ENCODE measurements around the gene ISOC2. TPM values are rescaled to one million over a fixed set of nuclear protein-coding genes. Genes with fewer than 3 reads are reported as not detected.
"Not testable (repeated sequence)": the region's sequence is repeated elsewhere in the genome, so short reads cannot be mapped to it uniquely, and the experiment has no call there.

The ISOC2 gene
- polyA plus RNA-seq, 3 donors, result 14.8 to 20.2 (median 14.9) TPM

DNA sequence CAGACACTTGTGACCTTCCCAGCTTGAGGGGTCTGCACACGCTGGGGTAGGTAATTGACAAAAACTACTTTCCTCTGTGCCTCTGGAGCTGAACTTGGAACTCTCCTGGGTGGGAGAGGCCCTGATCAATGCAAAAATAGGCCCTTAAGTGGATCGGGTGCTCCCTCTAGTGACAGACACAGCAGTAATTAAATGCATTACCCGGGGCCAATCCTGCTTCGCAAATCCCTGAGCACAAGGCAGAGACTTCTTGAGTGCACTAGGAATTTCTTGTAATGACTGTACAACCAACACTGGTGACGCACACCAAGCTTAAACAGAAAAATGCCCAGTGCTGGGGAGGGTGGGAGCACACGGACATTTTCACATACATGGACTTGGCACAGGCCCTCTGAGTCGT is 43.3 kb downstream of the ISOC2 start:
- no peak overlapping the region for H2AFZ ChIP-seq (ENCODE audit: insufficient read depth, low read depth, low read length, poor library complexity, severe bottlenecking)
- intact Hi-C loops (cut with micrococcal nuclease), result loop anchor here in 1 of 2 donors (5.0 to 10.0 kb wide), 2 partner anchors 123 to 276 kb away; no protein-coding TSS in a partner anchor
- no peaks in the 10 kb centered on the region for H3K36me3 ChIP-seq (replicated peaks in 1 of 2; ENCODE audit: control insufficient read depth in 1 of 2, insufficient read depth in 2 of 2, low read length in 2 of 2)
- H3K9me3 ChIP-seq (replicated peaks in 1 of 2; ENCODE audit: control insufficient read depth in 1 of 2, insufficient read depth in 1 of 2, low read length in 2 of 2), result no peaks in the 10 kb centered on the region
- Mint-ChIP-seq H3K27ac (peak overlapping the region in 3 of 7 donors; percentile 11 to 68 (median 54)), H3K4me3 (no peak overlapping the region), H3K36me3 (no peaks in the 10 kb centered on the region), H3K9me3 (peaks cover 0 to 2% (median 0%) of the 10 kb centered on the region in 7 donors), H3K4me1 (peaks cover 11% of the 10 kb centered on the region), H3K27me3 (ENCODE audit: low read depth in 3 of 3) (peaks cover 2 to 15% (median 6%) of the 10 kb centered on the region in 3 donors)
- no peak overlapping the region for H3K27ac ChIP-seq (ENCODE audit: low read depth in 1 of 2, low read length in 2 of 2)
- H3K9ac ChIP-seq (ENCODE audit: insufficient read depth, low read length, poor library complexity, severe bottlenecking), result no peak overlapping the region
- peak in 2 of 3 donors; percentile 43 to 60 for DNase-seq
- no peak overlapping the region for H3K4me3 ChIP-seq (replicated peaks in 1 of 3; ENCODE audit: low read depth in 2 of 3, low read length in 3 of 3)
- TF ChIP-seq, protein P1, sequence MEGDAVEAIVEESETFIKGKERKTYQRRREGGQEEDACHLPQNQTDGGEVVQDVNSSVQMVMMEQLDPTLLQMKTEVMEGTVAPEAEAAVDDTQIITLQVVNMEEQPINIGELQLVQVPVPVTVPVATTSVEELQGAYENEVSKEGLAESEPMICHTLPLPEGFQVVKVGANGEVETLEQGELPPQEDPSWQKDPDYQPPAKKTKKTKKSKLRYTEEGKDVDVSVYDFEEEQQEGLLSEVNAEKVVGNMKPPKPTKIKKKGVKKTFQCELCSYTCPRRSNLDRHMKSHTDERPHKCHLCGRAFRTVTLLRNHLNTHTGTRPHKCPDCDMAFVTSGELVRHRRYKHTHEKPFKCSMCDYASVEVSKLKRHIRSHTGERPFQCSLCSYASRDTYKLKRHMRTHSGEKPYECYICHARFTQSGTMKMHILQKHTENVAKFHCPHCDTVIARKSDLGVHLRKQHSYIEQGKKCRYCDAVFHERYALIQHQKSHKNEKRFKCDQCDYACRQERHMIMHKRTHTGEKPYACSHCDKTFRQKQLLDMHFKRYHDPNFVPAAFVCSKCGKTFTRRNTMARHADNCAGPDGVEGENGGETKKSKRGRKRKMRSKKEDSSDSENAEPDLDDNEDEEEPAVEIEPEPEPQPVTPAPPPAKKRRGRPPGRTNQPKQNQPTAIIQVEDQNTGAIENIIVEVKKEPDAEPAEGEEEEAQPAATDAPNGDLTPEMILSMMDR (IDR thresholded peaks at IDR 0.05), result peak; percentile 72
- H4K20me1 ChIP-seq (ENCODE audit: insufficient read depth, low read length), result no peaks in the 10 kb centered on the region
- no peak overlapping the region for H3K4me2 ChIP-seq (replicated peaks; ENCODE audit: extremely low read depth, low read length, poor library complexity, severe bottlenecking)
- peaks cover 8 to 11% of the 10 kb centered on the region in 2 donors for H3K4me1 ChIP-seq (ENCODE audit: control insufficient read depth in 1 of 2, insufficient read depth in 2 of 2, low read length in 2 of 2)
- no peaks in the 10 kb centered on the region for H3K27me3 ChIP-seq (ENCODE audit: control insufficient read depth in 2 of 2, insufficient read depth in 2 of 2, low read length in 2 of 2)
- WGBS (ENCODE audit: insufficient coverage), result 26% methylated on average over 3 of the region's 7 CpGs
- no peaks in the 10 kb centered on the region for H3K79me2 ChIP-seq (ENCODE audit: insufficient read depth, low read length)

DNA sequence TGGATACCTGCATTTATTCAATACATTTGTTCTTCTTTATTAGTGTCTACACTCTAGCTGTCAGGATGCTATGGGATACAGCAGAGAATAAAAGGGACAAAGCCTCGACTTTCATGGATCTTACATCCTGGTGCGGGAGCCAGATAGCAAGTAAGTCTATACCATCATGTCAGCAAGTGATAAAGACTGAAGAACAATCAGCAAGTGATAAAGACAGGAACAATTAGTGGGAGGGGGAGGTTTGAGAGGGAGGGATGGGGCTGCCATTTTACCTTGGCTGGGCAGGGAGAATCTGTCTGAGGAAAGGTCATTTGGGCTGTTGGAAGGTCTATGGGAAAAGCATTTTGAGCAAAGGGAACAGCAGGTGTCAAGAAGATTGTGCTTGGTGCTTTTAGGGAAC is 51.3 kb downstream of the ISOC2 start:
- Mint-ChIP-seq H3K9me3 (peaks cover 0 to 12% (median 2%) of the 10 kb centered on the region in 7 donors), H3K27me3 (ENCODE audit: low read depth in 3 of 3) (peaks cover 4 to 12% (median 8%) of the 10 kb centered on the region in 3 donors), H3K4me3 (no peak overlapping the region), H3K4me1 (peaks cover 22% of the 10 kb centered on the region), H3K36me3 (peaks cover 13 to 16% of the 10 kb centered on the region in 2 donors), H3K27ac (no peak overlapping the region)
- Histone ChIP-seq H3K27ac (ENCODE audit: low read depth in 1 of 2, low read length in 2 of 2) (no peak overlapping the region), H3K4me2 (replicated peaks; ENCODE audit: extremely low read depth, low read length, poor library complexity, severe bottlenecking) (no peak overlapping the region), H3K36me3 (replicated peaks in 1 of 2; ENCODE audit: control insufficient read depth in 1 of 2, insufficient read depth in 2 of 2, low read length in 2 of 2) (no peaks in the 10 kb centered on the region), H4K20me1 (ENCODE audit: insufficient read depth, low read length) (peaks cover 9% of the 10 kb centered on the region), H3K27me3 (ENCODE audit: control insufficient read depth in 2 of 2, insufficient read depth in 2 of 2, low read length in 2 of 2) (no peaks in the 10 kb centered on the region), H3K4me3 (replicated peaks in 1 of 3; ENCODE audit: low read depth in 2 of 3, low read length in 3 of 3) (no peak overlapping the region), H3K9ac (ENCODE audit: insufficient read depth, low read length, poor library complexity, severe bottlenecking) (no peak overlapping the region), H3K79me2 (ENCODE audit: insufficient read depth, low read length) (peaks cover 24% of the 10 kb centered on the region), H3K4me1 (ENCODE audit: control insufficient read depth in 1 of 2, insufficient read depth in 2 of 2, low read length in 2 of 2) (peaks cover 22 to 30% of the 10 kb centered on the region in 2 donors), H2AFZ (ENCODE audit: insufficient read depth, low read depth, low read length, poor library complexity, severe bottlenecking) (peak overlapping the region; percentile 3), H3K9me3 (replicated peaks in 1 of 2; ENCODE audit: control insufficient read depth in 1 of 2, insufficient read depth in 1 of 2, low read length in 2 of 2) (no peaks in the 10 kb centered on the region)
- intact Hi-C loops (cut with micrococcal nuclease), result loop anchor here in 1 of 2 donors (10.0 kb wide), 1 partner anchor 115 kb away; no protein-coding TSS in a partner anchor
- WGBS (ENCODE audit: insufficient coverage), result 100% methylated on average over 2 of the region's 2 CpGs
- no peak for DNase-seq
- TF ChIP-seq, protein P1 (IDR thresholded peaks at IDR 0.05), result no peak

DNA sequence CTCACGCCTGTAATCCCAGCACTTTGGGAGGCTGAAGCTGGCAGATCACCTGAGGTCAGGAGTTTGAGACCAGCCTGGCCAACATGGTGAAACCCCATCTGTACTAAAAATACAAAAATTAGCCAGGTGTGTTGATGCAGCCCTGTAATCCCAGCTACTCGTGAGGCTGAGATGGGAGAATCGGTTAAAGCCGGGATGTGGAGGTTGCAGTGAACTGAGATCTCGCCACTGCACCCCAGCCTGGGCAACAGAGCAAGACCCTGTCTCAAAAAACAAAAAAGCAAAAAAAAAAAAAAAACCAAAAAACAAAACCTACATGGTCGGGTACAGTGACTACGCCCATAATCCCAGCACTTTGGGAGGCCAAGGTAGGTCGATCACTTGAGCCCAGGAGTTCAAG is 52.3 kb downstream of the ISOC2 start:
- peak overlapping the region in 5 of 7 donors; percentile 10 to 98 (median 96) for H3K27ac Mint-ChIP-seq
- H2AFZ ChIP-seq (ENCODE audit: insufficient read depth, low read depth, low read length, poor library complexity, severe bottlenecking); H3K9ac ChIP-seq (ENCODE audit: insufficient read depth, low read length, poor library complexity, severe bottlenecking); DNase-seq; H3K36me3 ChIP-seq (replicated peaks in 1 of 2; ENCODE audit: control insufficient read depth in 1 of 2, insufficient read depth in 2 of 2, low read length in 2 of 2); H3K4me3 ChIP-seq (replicated peaks in 1 of 3; ENCODE audit: low read depth in 2 of 3, low read length in 3 of 3); H3K27me3 Mint-ChIP-seq (ENCODE audit: low read depth in 3 of 3); H3K9me3 ChIP-seq (replicated peaks in 1 of 2; ENCODE audit: control insufficient read depth in 1 of 2, insufficient read depth in 1 of 2, low read length in 2 of 2); H3K27me3 ChIP-seq (ENCODE audit: control insufficient read depth in 2 of 2, insufficient read depth in 2 of 2, low read length in 2 of 2); H3K27ac ChIP-seq (ENCODE audit: low read depth in 1 of 2, low read length in 2 of 2); H3K4me2 ChIP-seq (replicated peaks; ENCODE audit: extremely low read depth, low read length, poor library complexity, severe bottlenecking): not testable (repeated sequence)
- peak overlapping the region in 1 of 2 donors; percentile 84 for H3K4me3 Mint-ChIP-seq
- H4K20me1 ChIP-seq (ENCODE audit: insufficient read depth, low read length), result peaks cover 13% of the 10 kb centered on the region
- peaks cover 22 to 31% of the 10 kb centered on the region in 2 donors for H3K4me1 ChIP-seq (ENCODE audit: control insufficient read depth in 1 of 2, insufficient read depth in 2 of 2, low read length in 2 of 2)
- H3K36me3 Mint-ChIP-seq, result peaks cover 15 to 23% of the 10 kb centered on the region in 2 donors
- H3K9me3 Mint-ChIP-seq, result peaks cover 0 to 12% (median 2%) of the 10 kb centered on the region in 7 donors
- intact Hi-C loops (cut with micrococcal nuclease), result loop anchor here in 1 of 2 donors (2.0 to 10.0 kb wide), 2 partner anchors 52 to 196 kb away; partner anchors contain the start of genes ISOC2, ZNF524 and ZNF865
- 100% methylated on average over 3 of the region's 8 CpGs for WGBS (ENCODE audit: insufficient coverage)
- H3K79me2 ChIP-seq (ENCODE audit: insufficient read depth, low read length), result peaks cover 34% of the 10 kb centered on the region
- H3K4me1 Mint-ChIP-seq, result peaks cover 22% of the 10 kb centered on the region
